PC-9 (cell line): ENCODE measurements around the gene CFAP61. TPM values are rescaled to one million over a fixed set of nuclear protein-coding genes. Genes with fewer than 3 reads are reported as not detected.
"Not testable (repeated sequence)": the region's sequence is repeated elsewhere in the genome, so short reads cannot be mapped to it uniquely, and the experiment has no call there.

ENCODE experiments used
- Bru-seq: library from RNA; stranded (reverse); fragments of 400-500 nt; gene quantifications from one replicate; lab custom pipeline; 2021; lab: Mats Ljungman, UMichigan
- BruChase-seq, 2 experiments: library from RNA; stranded (reverse); fragments of 400-500 nt; gene quantifications; one replicate each; lab custom pipeline; 2021; lab: Mats Ljungman, UMichigan
- BruUV-seq: library from RNA; stranded (reverse); fragments of 400-500 nt; replicated peaks from 2 replicates; lab custom pipeline; 2021; lab: Mats Ljungman, UMichigan
- CTCF ChIA-PET: fragments of 300-600 bp; sonication (Branson Sonifier 250); formaldehyde crosslinking; loops from one replicate; lab custom pipeline; 2022; ENCODE audit warnings: antibody characterized with exemption; lab: Charles Lee
- POLR2A ChIA-PET: fragments of 300-600 bp; sonication (Branson Sonifier 250); formaldehyde crosslinking; loops from one replicate; lab custom pipeline; 2022; ENCODE audit warnings: antibody characterized with exemption; ENCODE audit not compliant: unreplicated experiment; lab: Charles Lee
- DNase-seq, 2 experiments: peaks; one replicate each; pipeline versions ENCODE4 v3.0.0 to v3.0.0-alpha.2; 2015 to 2022; ENCODE audit warnings: mixed read lengths in 1 of 2
- H2AFZ ChIP-seq: fragments of 200-600 bp; sonication (generic); 2 replicates; pipeline ENCODE4 v1.8.1; 2017; ENCODE audit warnings: antibody characterized with exemption
- H3F3A ChIP-seq: fragments of 200-600 bp; sonication (generic); 2 replicates; pipeline ENCODE4 v1.8.1; 2017; ENCODE audit warnings: antibody characterized with exemption, mild to moderate bottlenecking, low read depth; ENCODE audit not compliant: insufficient read depth
- H3K27ac ChIP-seq: fragments of 200-600 bp; sonication (generic); 2 replicates; pipeline ENCODE4 v1.6.1; 2016; ENCODE audit warnings: mixed run types
- H3K27me3 ChIP-seq: fragments of 200-600 bp; sonication (generic); 2 replicates; pipeline ENCODE4 v1.6.1; 2016; ENCODE audit warnings: low read depth, mixed run types; ENCODE audit not compliant: insufficient read depth
- H3K36me3 ChIP-seq: fragments of 200-600 bp; sonication (generic); 2 replicates; pipeline ENCODE4 v1.6.1; 2016; ENCODE audit warnings: low read depth, mixed run types
- H3K4me1 ChIP-seq: fragments of 200-600 bp; sonication (generic); replicated peaks from 2 replicates; pipeline ENCODE4 v1.6.1; 2016; ENCODE audit warnings: mixed run types; ENCODE audit not compliant: insufficient read depth
- H3K4me2 ChIP-seq: fragments of 200-600 bp; sonication (generic); 2 replicates; pipeline ENCODE4 v1.6.1; 2017; ENCODE audit warnings: mixed run types
- H3K4me3 ChIP-seq: fragments of 200-600 bp; sonication (generic); 2 replicates; pipeline ENCODE4 v1.6.1; 2016; ENCODE audit warnings: mixed run types
- H3K79me2 ChIP-seq: fragments of 200-600 bp; sonication (generic); 2 replicates; pipeline ENCODE4 v1.6.1; 2017; ENCODE audit warnings: low read depth, mixed run types
- H3K9me2 ChIP-seq: fragments of 200-600 bp; sonication (generic); 2 replicates; pipeline ENCODE4 v1.8.1; 2017; ENCODE audit warnings: mild to moderate bottlenecking; ENCODE audit not compliant: insufficient read depth
- H3K9me3 ChIP-seq: fragments of 200-600 bp; sonication (generic); 2 replicates; pipeline ENCODE4 v1.8.1; 2016; ENCODE audit warnings: low read depth; ENCODE audit not compliant: insufficient read depth
- H4K20me1 ChIP-seq: fragments of 200-600 bp; sonication (generic); 2 replicates; pipeline ENCODE4 v1.8.1; 2017; ENCODE audit not compliant: insufficient read depth
- CTCF ChIP-seq: fragments of 200-600 bp; sonication (generic); conservative IDR thresholded peaks from 2 replicates; pipeline ENCODE4 v1.6.1; 2017; ENCODE audit warnings: mixed run types, antibody characterized with exemption, mild to moderate bottlenecking, moderate library complexity
- EZH2 ChIP-seq: fragments of 200-600 bp; sonication (generic); IDR thresholded peaks from 2 replicates; pipeline ENCODE4 v1.8.0; 2017; ENCODE audit warnings: antibody characterized with exemption, low read depth
- intact Hi-C: fragments of 100-400 bp; cut with micrococcal nuclease; formaldehyde crosslinking; loops from one replicate; pipeline ENCODE4 v1.10.0; 2022; ENCODE audit not compliant: unreplicated experiment
- long read RNA-seq: library from polyadenylated mRNA; stranded (forward); transcript quantifications from one replicate; pipeline ENCODE4 v2.0.0, GENCODE V29; 2022
- total RNA-seq: library from RNA; stranded (reverse); gene quantifications from 2 replicates; pipeline ENCODE4 v1.2.3, GENCODE V29; 2021

The CFAP61 gene
- 1.7 and 2.6 TPM in 2 replicates for total RNA-seq
- percentile 26 among the genes with signal in this experiment for Bru-seq, nascent RNA
- BruChase-seq, experiment 1, labeled RNA remaining after a 2-hour chase: percentile 22 among the genes with signal in this experiment
- percentile 14 among the genes with signal in this experiment for BruChase-seq, experiment 2, labeled RNA remaining after a 6-hour chase
- long read RNA-seq, partial matches to known transcripts: 0 of 3 reads
- long read RNA-seq, other reads (novel, unspliced or antisense): 3 of 3 reads

GRCh38 chr20:20052074-20052970 lies at the start of gene CFAP61, which contains the start of gene CRNKL1:
CFAP61 (plus strand) TSS chr20:20052532; CDS start chr20:20056654, 4,122 bp downstream.
CRNKL1 (minus strand) TSS chr20:20052466; CDS start chr20:20052342, 124 bp downstream.
- Histone ChIP-seq H3K27ac (peak within 1 kb of the TSS; percentile 74), H4K20me1 (peaks cover 2% of the 10 kb centered on the region; the same call in 1 of the 2 replicates), H3K27me3 (no peaks in the 10 kb centered on the region), H3K4me2 (peak within 1 kb of the TSS; percentile 100), H3K36me3 (peaks cover 31% of the 10 kb centered on the region), H3K4me1 (peaks cover 10% of the 10 kb centered on the region), H3K79me2 (peaks cover 24% of the 10 kb centered on the region), H3F3A (no peaks in the 10 kb centered on the region), H3K4me3 (peak within 1 kb of the TSS; percentile 94), H2AFZ (peak within 1 kb of the TSS; percentile 98), H3K9me3 (no peaks in the 10 kb centered on the region), H3K9me2 (no peaks in the 10 kb centered on the region)
- TF ChIP-seq EZH2 (no peak), CTCF (no peak)
- ChIA-PET CTCF (interaction anchor here (0.6 kb wide), 1 partner anchor 59 kb away, joined by 3 read pairs; no protein-coding TSS in a partner anchor), POLR2A (interaction anchor here (0.6 to 1.0 kb wide), 8 partner anchors 14 to 1250 kb away, joined by 3 to 8 read pairs (median 3); partner anchors contain the start of gene NAA20)
- intact Hi-C loops: loop anchor here (5.0 kb wide), 2 partner anchors 35 to 660 kb away; partner anchors contain the start of genes NAA20 and RALGAPA2
- peak; percentile 92 to 96 for DNase-seq
- no TSS peak for BruUV-seq

- Histone ChIP-seq H3K9me3 (no peaks in the 10 kb centered on the region), H3K27ac (no peak overlapping the region), H3K4me1 (peaks cover 14% of the 10 kb centered on the region), H3K9me2 (no peaks in the 10 kb centered on the region), H3K36me3 (peaks cover 13% of the 10 kb centered on the region; the same call in 1 of the 2 replicates), H3K79me2 (no peaks in the 10 kb centered on the region; the same call in 1 of the 2 replicates), H4K20me1 (no peaks in the 10 kb centered on the region), H3K4me2 (no peak overlapping the region), H2AFZ (no peak overlapping the region), H3F3A (peaks cover 18% of the 10 kb centered on the region; the same call in 1 of the 2 replicates), H3K4me3 (no peak overlapping the region), H3K27me3 (no peaks in the 10 kb centered on the region)
- ChIA-PET CTCF (interaction anchor here (0.7 kb wide), 2 partner anchors 14 to 1807 kb away, joined by 3 read pairs; partner anchors contain the start of gene NAA20), POLR2A (interaction anchor here (1.0 kb wide), 1 partner anchor 14 kb away, joined by 4 read pairs; the partner anchor contains the start of gene NAA20)
- no TSS peak for BruUV-seq
- DNase-seq: no peak
- intact Hi-C loops: no loop called here
- TF ChIP-seq EZH2 (no peak), CTCF (no peak)
Measured at GRCh38 chr20:20003031-20003954, 49.0 kb upstream of the CFAP61 start.

- POLR2A ChIA-PET, CTCF ChIA-PET, H3K9me3 ChIP-seq, H3K79me2 ChIP-seq, H3K4me2 ChIP-seq, H3K4me3 ChIP-seq, H3K27ac ChIP-seq, DNase-seq, BruUV-seq, intact Hi-C loops, H2AFZ ChIP-seq, H4K20me1 ChIP-seq, H3K27me3 ChIP-seq, H3K9me2 ChIP-seq: not testable (repeated sequence)
- Histone ChIP-seq H3K4me1 (peaks cover 14% of the 10 kb centered on the region), H3K36me3 (peaks cover 13% of the 10 kb centered on the region; the same call in 1 of the 2 replicates), H3F3A (peaks cover 18% of the 10 kb centered on the region; the same call in 1 of the 2 replicates)
Measured at GRCh38 chr20:20003955-20004322, 48.4 kb upstream of the CFAP61 start.
